HL-60/S4 treated with phorbol 12-myristate 13-acetate at 8.2 ng/mL for 4 days and 3 days (cell line): ENCODE data around the gene CHST9.
"Not testable (repeated sequence)": the region's sequence is repeated elsewhere in the genome, so short reads cannot be mapped to it uniquely, and the experiment has no call there.

ENCODE experiments used
- in situ Hi-C: fragments of 300-500 bp; cut with MboI; formaldehyde crosslinking; loops from 2 replicates; pipeline ENCODE4 v1.15.0; 2022; ENCODE audit warnings: low sequenced_read_pairs

Gene CHST9

DNA sequence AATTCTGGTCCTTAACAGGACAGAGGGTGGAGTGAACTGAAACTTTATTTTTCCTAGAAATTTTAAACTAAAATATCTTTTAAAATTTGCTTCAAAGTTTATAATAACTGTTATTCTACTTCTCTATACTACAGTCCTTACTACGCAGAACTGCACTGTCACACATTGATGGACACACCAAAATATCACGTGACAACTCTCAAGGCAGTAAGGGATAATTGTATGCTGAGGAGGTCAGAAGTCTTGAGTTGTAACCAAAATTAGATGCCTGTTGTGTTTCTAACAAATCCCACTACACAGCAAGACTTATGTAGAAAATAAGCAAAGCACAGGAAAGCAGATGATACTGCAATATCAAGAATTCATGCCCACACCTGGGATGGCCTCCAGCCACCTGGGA lies 76.3 kb downstream of the CHST9 start:
- in situ Hi-C loops: no loop called here

DNA sequence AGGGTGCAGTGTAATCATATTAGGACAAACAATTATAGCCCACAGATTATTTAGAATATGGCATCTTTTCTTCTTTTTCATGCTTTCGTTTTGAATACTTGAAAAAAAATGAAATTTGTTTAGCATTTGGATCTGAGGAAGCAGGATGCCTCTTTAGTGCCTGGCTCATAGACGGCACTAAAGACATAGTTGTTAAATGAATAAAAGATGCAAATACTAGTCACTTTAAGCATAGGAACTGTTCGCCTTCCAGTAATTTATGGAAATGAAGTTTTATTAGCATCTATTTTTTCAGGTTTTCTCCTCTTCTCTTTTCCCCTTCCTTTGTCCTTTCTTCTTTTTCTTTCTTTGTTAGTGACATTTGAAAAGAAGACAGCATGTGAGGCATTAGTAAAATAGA lies 80.4 kb downstream of the CHST9 start:
- in situ Hi-C loops: no loop called here

DNA sequence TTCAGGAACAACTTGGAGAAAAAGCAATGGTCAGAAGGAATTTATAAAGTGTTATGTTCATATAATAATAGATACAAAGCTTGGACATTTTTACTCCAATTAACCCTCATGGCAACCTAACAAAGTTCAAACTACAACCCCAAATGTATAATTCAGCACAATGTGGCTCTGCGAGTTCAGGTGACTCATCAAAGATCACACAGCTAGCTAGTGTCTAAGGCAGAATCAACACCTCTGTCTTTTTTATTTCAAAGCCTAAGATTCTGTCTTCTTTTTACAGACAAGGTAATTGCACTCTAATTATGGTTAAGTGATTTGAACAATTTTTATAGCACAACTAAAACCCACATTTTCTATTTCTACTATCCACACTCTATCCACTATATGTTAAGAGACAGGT lies 90.5 kb downstream of the CHST9 start:
- in situ Hi-C loops: no loop called here

DNA sequence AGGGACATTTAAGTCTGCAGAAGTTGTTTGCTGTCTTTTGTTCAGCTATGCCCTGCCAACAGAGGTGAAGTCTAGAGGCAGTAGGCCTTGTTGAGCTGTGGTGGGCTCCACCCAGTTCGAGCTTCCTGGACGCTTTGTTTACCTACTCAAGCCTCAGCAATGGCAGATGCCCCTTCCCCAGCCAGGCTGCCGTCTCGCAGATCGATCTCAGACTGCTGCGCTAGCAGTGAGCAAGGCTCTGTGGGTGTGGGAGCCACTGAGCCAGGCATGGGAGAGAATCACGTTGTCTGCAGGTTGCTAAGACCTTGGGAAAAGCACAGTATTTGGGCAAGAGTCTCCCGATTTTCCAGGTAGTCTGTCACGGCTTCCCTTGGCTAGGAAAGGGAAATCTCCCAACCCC lies 91.8 kb downstream of the CHST9 start:
- in situ Hi-C loops: not testable (repeated sequence)

DNA sequence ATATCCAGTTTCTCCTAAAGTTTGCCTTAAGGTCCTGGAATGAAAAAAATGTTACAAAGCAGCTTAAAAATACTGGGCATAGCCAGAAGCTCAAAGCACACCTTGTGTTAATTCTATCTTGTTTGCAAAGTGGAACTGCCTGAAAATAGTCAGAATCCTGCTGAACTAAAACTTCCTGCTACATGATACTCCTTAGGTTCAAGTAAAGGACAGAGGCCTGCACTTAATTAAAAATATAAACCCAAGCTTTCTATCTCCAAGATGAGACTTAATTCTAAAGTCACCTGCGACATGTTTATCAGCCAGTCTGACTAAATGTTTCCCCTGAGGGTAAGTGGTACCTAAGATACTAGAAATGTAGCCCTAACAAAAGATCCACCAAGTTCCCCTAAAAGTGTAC lies 103.4 kb downstream of the CHST9 start:
- in situ Hi-C loops: no loop called here

DNA sequence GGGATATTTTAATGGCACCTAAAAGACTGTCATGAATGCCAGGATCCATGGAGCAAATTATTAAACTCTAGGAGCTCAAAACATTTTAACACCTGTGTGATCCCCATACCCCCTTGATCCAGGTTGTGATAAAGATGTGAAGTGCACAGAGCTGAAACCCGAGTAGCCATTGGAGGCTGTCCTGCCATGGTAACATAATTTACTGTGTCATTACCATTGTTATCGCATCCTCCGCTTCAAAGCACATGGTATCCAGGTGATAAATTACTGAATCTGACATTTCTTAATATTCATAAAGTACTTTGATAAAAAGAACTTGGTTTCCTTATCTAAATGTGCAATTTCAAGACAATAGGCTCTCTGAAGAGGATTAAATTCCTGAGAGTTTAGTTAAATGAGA lies 109.3 kb downstream of the CHST9 start:
- in situ Hi-C loops: no loop called here

DNA sequence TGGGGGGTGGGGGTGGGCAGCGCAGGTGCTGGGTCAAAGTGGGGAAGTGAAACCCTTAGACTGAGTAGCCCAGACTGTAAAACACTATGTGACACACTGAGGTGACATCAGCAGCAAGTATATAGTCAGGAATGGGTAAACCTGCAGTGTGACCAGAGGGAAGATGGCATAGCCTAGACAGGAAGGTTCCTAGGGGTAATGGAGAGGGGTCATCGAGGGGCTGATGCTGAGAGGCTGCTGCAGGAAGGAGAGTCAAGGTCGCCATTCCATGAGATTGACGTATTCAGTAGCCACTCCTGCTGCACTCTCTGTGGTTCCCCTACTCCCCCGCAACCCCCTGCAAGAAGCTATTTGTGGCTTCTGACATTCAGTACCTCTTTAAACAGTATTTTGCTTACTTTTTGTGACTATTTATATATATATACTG lies 111.7 kb downstream of the CHST9 start:
- in situ Hi-C loops: no loop called here

DNA sequence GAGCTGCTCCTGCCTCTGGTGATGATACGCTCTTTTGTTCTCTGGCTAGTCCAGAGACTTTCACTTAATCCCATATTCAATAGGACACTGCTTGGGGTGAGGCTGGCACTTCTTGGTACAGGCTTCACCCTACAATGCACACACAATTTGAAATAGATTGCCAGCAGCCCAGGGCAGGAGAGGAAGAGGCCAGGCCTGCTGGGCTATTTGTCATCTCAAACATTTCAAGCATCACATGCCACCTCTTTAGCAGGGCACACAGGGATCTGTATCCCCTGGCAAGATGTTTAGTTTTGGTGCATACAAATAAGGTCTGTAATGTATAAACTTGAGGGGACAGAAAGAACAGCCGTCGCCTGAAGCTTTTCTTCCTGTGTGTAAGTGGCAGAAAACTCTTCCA lies 120.4 kb downstream of the CHST9 start:
- in situ Hi-C loops: no loop called here

DNA sequence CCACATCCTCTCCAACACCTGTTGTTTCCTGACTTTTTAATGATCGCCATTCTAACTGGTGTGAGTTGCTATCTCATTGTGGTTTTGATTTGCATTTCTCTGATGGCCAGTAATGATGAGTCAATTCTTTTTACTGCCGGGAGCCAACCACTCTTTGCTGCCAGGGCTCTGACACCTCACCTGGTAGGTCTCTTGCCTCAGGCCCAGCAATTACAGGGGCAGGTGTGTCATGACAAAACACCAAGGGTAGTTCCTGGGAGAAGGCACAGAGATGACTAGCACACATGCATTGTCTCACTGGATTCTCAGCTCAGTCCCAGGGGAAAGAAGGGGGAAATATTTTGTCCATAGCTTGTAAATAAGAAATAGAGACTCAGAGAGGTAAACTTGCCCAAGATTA lies 122.3 kb downstream of the CHST9 start:
- in situ Hi-C loops: no loop called here

DNA sequence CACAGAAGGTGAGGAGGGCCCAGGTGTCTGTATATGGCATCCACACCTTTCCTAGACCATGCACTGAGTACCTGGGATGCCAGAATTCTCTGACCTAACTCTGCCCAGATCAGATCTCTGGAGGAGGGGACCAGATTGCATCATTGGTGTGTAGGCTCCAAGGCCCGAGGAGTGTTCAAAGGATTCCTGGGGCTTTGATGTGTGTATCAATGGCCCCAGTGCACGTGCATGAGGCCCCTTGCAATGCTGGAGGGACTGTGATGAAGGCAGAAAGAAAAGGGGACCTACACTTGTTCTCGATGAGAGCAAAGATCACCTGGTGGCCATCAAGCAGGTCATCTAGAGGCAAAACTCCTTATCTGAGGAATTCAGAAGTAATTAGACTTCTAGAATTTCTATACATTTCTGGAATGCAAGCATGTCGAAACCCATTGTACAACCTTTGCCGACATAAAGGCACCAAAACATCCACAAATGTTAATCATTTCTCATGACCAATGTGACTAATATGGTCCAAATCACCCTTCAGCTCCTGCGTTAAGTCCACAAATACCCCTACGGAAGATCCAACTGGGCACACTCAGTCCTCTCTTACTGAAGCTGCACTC lies 123.5 kb downstream of the CHST9 start:
- in situ Hi-C loops: no loop called here

DNA sequence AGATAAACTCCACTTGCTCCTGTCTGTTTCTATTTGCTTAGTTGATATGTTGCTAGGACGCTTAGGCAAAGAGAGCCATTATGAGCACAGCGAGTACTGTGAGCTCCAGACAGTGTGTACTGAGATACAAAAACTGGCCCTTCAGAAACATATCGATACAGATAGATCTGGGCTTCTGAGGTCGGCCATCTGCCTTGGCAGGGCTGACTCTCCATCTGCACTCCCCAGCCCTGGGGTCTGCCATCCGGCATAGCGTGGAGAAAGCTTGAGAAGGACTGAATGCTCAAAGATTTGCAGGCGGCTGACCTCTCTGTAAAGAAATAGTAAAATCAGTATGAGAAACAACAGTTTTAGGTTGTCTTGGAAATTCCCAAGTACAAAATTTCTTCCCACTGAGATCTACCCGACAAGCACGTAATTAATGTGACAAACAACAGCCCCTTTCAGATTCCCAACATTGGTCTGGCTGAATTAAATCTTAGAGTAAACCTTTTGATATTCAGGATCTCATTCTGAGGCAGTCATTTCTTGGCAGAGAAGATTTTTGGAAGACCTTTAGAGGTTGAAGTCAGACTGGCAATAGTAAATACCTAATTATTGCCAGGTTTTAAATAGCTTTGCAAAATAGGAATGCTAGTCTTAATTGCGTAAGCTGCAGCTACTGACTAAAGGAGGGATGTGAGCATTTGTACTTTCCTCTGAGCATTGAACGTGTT lies 127.4 kb downstream of the CHST9 start:
- in situ Hi-C loops: no loop called here

DNA sequence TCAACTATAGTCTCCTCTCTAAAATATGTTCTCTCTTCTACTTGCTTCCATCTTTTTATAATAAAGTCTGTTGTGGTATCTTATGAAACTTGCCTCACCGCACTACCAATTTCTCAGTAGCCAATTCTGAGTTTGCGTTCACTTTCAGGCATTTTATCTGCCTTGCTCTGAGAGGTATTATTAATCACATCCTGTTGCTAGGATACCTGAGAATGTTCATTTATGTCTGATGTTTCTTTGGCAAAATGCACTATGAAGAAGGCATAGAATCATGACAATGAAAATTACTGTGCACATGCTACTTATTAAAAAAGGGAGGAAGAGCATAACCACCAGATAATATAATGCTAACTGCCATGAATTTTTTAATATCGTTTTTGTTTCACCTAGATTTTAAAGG lies 130.2 kb downstream of the CHST9 start:
- in situ Hi-C loops: no loop called here

DNA sequence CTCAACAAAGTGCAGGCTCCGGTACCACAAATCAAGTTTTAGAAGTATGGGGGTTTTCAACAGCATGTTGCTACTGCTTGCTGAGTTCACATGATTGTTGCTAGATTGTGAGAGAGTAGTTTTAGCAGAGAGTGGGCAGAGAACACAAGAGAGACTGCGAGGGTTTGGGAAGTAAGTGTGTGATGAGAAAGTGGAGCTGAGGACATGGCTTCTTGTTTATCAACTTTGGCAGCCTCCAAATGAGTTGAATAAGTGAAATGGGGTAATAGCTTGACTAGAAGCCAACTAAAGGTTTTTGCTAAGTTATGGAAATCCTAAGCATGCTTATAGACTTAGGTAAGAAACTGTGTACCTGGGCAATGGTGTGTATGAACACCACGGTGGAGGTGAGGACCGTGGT lies 135.1 kb downstream of the CHST9 start:
- in situ Hi-C loops: no loop called here

DNA sequence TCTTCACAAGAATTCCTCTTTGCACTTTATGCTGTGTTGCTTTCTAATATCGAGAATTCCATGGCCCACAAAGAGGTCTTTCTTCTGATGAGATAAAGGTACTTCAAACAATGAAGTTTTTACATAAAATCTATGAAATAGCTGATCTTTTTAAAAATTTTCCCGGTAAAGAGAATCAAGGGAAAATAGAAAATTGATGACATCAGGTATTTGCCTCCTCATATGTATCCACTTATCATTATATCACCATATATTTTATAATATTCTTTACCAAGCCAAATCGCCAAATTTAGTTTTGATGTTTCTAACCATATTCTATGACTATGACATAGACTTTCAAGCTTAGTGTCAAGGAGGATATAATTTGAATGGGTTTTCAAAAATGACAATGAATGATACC lies 139.8 kb downstream of the CHST9 start:
- in situ Hi-C loops: no loop called here

DNA sequence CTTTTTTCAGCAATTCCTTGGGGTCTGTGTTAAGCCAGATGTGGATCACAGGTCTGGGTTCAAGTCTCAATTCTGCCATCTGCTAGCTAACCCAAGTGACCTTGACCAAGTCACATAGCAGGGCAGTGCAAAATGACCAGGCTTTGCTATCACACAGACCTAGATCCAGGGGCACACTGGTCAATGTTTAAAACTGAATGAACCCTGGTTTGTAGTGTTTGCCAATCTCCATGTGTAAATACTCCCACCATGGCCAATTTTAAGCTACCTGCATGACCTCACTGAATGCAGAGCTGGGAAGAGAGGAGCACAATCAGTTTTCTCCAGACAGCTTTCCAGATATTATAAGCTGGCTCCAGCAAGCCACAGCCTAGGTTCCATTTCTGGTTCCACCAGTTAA lies 142.9 kb downstream of the CHST9 start:
- in situ Hi-C loops: no loop called here

DNA sequence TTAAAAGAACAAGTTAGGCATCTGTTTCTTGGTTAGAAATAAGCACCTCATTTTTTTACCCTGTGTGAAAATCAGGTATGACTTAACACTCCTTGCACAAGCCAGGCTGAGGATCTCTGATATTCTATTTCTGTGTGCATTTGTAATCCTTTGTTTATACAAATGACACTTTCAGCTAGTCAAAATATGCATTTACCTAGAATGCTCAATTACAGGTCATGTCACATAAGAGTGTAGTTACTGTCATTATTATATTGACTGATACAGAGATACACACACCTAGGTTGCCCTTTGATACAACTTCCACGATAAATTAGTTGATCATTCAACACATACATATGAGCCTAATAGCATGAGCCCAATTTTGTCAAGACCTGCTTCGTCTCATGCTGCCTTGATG lies 144.3 kb downstream of the CHST9 start:
- in situ Hi-C loops: no loop called here

DNA sequence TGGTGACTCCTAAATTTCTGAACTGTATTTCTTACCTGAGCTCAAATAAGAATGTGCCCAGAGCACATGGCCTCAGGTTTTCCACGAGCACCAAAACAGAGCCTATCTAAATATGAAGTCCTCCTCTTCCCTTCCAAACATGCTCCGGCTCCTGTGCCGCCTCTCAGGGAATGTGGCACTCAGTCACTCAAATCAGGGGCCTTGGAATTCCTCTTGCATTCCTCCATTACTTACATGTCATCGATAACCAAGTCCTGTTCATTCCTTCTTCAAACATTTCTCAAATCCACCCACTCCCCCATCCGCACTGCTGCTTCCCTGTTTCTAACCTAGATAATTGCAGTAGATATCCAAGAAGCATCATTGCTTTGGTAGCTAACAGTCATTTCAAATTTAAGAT lies 151.4 kb downstream of the CHST9 start:
- in situ Hi-C loops: no loop called here

DNA sequence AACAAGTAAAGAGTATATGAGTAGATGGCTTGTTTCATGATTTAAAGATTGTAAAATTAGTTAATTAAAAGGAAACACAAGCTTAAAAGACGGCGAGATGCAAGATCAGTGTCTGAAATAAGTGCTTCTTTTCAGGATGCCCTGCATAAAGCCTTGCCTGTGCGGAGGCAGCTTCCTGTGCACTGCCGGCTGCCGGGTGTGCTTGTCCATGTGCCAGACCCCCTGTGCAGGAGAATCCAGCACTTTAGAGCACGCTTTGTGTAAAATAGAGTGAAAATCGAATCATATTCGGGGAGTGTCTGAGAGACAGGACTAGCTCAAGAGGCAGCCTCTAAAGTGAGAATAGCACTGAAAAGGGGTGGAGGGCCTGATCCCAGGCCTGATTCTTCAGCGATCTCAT lies 154.7 kb downstream of the CHST9 start:
- in situ Hi-C loops: no loop called here

DNA sequence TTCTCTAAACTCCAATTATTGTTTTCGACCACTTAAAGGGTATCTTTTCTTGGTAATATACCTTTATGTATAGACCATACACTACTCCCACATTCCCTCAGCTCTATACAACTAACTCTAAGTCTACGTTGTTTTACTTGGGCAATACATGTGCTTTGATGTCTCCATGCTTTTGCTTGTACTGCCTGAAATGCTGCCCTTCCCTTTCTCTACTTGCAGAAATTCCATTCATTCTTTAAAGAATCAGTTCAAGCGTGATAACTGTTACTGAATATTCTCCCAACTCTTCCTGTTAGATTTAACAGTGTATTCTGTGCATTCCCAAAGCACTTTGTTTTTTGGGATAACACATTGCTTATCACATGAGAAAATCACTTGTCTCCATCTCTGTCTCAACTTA lies 162.6 kb downstream of the CHST9 start:
- in situ Hi-C loops: no loop called here

DNA sequence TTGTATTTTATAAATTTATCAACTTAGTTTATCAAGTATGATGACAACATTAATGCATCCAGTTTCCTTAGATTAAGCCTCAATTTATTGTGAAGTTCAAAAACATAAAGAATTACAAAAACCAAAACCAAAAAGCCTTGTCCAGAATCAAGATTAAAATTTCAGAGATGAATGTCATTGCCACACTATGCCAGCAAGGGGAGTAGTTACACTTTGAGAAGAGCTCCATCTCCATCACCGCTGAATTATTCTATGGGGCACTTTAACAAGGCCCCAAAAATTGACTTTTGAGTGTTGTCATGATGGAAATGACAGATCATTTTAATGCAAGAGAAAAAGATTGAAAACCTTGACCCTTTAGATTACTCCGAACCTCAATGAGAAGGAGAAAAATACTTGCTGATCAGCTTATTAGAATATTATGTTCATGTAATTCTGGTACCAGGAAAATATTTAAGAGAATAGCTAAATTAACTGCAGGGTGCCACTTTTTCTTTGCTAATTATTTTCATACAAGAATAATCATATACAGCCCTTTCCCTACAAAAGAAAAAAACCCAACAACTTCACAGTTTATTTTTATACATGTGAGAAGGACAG lies 167.1 kb downstream of the CHST9 start:
- in situ Hi-C loops: no loop called here

DNA sequence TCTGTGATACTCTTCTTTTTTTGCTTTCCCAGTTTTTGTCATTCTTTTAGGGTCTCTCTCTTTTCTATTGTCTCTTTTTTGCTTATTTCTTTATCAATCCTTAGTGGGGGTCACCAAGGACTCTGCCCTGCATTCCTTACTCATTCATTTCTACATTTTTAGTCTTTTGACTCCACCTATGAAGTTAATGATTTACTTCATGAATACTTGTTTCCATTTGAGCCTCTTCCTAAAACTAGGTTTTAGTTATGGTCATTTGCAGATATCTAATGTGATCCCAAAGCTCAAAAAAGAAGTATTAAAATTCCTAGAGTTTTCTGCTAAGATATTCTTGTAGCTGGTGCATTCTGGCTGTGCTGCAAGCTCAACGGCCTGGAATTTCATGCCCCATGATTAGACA lies 170.3 kb downstream of the CHST9 start:
- in situ Hi-C loops: no loop called here

DNA sequence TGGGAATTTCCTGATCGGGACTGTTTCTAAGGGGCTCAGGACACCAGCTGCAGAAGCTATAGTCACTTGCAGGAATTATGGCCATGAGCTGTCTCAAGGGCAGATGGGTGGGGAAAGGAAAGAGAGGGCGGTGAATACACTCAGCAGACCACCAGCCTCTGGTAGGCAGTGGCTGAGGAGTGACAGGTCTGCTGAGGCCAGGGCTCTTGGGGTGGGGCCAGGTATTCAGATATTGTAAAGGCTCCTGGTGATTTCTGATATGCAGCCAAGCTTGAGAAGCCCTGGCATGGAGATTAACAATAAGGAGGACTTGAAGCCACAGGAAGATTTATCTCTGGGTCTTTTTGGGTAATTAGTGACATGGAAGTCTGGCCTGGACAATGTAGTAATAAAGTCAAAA lies 174.3 kb downstream of the CHST9 start:
- in situ Hi-C loops: no loop called here

DNA sequence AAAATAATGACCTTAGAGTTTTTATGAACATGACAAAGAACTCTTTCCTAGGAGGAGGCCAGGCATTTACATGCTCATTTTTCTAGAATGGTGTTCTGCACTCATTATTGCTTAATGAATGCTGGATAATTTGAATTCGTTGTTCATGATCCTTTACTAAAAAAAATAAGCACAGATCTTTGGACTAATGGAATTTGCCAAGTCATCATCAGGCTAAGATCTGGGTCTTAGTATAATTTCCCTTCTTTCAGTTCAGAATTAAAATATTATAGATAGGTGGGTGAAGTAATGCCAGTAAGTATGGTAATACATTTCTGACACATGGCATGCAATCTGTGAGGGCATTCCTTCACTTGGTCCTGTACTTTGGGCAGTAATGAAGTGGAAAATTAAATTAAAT lies 175.8 kb downstream of the CHST9 start:
- in situ Hi-C loops: no loop called here
